Measurements from ENCODE around the gene KLK13.

Gene KLK13

GRCh38 chr19:51060336-51060735, 4.6 kb downstream of the KLK13 start:
- no peak for DNase-seq

- no peak for DNase-seq
These were observed 5.2 kb downstream of the KLK13 start for GRCh38 chr19:51059715-51060114.

- DNase-seq: no peak
These were observed 9.0 kb downstream of the KLK13 start for GRCh38 chr19:51055866-51056265.

GRCh38 chr19:51047031-51047335, 17.9 kb downstream of the KLK13 start:
- no peak for DNase-seq

- DNase-seq: no peak
These were observed 20.6 kb downstream of the KLK13 start for GRCh38 chr19:51044327-51044726.

- DNase-seq: no peak
These were observed 21.4 kb downstream of the KLK13 start for GRCh38 chr19:51043497-51043896.

- no peak for DNase-seq
These were observed 24.7 kb downstream of the KLK13 start for GRCh38 chr19:51040151-51040550.

GRCh38 chr19:51036519-51036918, 28.4 kb downstream of the KLK13 start:
- DNase-seq: no peak

- no peak for DNase-seq
These were observed 30.2 kb downstream of the KLK13 start, which contains the start of gene KLK12 for GRCh38 chr19:51034704-51035103. Gene KLK12, minus strand, starts transcription at chr19:51035002. Its CDS starts 381 bp downstream, at chr19:51034621.

- DNase-seq: no peak
These were observed 33.0 kb downstream of the KLK13 start for GRCh38 chr19:51031880-51032225.

GRCh38 chr19:51031220-51031879, 33.5 kb downstream of the KLK13 start:
- no peak for DNase-seq

- no peak for DNase-seq
These were observed 34.3 kb downstream of the KLK13 start for GRCh38 chr19:51030631-51031030.

GRCh38 chr19:51029718-51030117, 35.2 kb downstream of the KLK13 start:
- DNase-seq: no peak

- no peak for DNase-seq
These were observed 37.0 kb downstream of the KLK13 start for GRCh38 chr19:51027873-51028272.

GRCh38 chr19:51027126-51027806, 37.6 kb downstream of the KLK13 start:
- DNase-seq: no peak

- no peak for DNase-seq
These were observed 38.4 kb downstream of the KLK13 start, which contains the start of gene KLK11 for GRCh38 chr19:51026554-51026831. Gene KLK11, minus strand, starts transcription at chr19:51026616. Its CDS starts 985 bp downstream, at chr19:51025631.

GRCh38 chr19:51025809-51026553, 38.9 kb downstream of the KLK13 start:
- no peak for DNase-seq

- no peak for DNase-seq
These were observed 39.5 kb downstream of the KLK13 start for GRCh38 chr19:51025401-51025800.

GRCh38 chr19:51024924-51025323, 40.0 kb downstream of the KLK13 start:
- no peak for DNase-seq

- no peak for DNase-seq
These were observed 40.9 kb downstream of the KLK13 start for GRCh38 chr19:51023946-51024345.

GRCh38 chr19:51022526-51022925, 42.4 kb downstream of the KLK13 start:
- no peak for DNase-seq

GRCh38 chr19:51020988-51021651, 43.8 kb downstream of the KLK13 start:
- DNase-seq: no peak

GRCh38 chr19:51019544-51019925, 45.4 kb downstream of the KLK13 start, which contains the start of gene KLK10:
Gene KLK10, minus strand, starts transcription at chr19:51019709. Its CDS starts 579 bp downstream, at chr19:51019130.
- DNase-seq: no peak

All from effector CD8-positive, alpha-beta T cell (primary cell).